ENCODE measurements around the gene DOCK7. TPM values are rescaled to one million over a fixed set of nuclear protein-coding genes. Genes with fewer than 3 reads are reported as not detected.

Gene DOCK7
- total and polyA plus RNA-seq, 2 of the 13 experiments (the other 11 are each of a cell fraction or from before 2014, with no cell fraction given): 45.7 to 67.2 TPM

DNA sequence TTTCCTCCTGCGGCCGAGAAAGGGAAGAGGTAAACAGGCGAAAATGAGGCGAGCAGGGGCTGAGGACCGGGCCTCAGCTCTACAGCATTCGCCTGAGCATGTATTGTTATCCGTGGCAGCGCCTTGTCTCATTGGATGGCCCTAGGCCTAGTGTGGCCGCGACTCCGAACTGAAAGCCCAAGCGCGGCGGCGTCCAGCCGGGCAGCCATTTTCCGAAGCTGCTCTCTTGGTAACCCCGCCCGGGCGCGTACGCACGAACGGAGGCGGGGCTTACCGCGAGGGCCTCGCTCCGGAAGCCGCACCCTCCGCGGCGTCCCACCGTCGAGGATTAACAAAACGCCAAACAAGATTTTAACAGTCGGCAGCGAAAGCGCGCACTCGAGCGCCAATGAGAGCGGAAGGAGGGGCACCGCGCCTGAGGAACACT lies 252.1 kb downstream of the DOCK7 start (continued):
- no peak for TF ChIP-seq CBX2 (IDR thresholded peaks at IDR 0.05; ENCODE audit: low read depth, low read length)
- TF ChIP-seq CBX2 (CRISPR knock-in tag; IDR thresholded peaks at IDR 0.05; ENCODE audit: low read depth): no peak
- no peak for TF ChIP-seq CENPT (CRISPR knock-in tag; IDR thresholded peaks at IDR 0.05; ENCODE audit: low read depth)
- TF ChIP-seq, protein P1, sequence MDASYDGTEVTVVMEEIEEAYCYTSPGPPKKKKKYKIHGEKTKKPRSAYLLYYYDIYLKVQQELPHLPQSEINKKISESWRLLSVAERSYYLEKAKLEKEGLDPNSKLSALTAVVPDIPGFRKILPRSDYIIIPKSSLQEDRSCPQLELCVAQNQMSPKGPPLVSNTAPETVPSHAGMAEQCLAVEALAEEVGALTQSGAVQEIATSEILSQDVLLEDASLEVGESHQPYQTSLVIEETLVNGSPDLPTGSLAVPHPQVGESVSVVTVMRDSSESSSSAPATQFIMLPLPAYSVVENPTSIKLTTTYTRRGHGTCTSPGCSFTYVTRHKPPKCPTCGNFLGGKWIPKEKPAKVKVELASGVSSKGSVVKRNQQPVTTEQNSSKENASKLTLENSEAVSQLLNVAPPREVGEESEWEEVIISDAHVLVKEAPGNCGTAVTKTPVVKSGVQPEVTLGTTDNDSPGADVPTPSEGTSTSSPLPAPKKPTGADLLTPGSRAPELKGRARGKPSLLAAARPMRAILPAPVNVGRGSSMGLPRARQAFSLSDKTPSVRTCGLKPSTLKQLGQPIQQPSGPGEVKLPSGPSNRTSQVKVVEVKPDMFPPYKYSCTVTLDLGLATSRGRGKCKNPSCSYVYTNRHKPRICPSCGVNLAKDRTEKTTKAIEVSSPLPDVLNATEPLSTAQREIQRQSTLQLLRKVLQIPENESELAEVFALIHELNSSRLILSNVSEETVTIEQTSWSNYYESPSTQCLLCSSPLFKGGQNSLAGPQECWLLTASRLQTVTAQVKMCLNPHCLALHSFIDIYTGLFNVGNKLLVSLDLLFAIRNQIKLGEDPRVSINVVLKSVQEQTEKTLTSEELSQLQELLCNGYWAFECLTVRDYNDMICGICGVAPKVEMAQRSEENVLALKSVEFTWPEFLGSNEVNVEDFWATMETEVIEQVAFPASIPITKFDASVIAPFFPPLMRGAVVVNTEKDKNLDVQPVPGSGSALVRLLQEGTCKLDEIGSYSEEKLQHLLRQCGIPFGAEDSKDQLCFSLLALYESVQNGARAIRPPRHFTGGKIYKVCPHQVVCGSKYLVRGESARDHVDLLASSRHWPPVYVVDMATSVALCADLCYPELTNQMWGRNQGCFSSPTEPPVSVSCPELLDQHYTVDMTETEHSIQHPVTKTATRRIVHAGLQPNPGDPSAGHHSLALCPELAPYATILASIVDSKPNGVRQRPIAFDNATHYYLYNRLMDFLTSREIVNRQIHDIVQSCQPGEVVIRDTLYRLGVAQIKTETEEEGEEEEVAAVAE (CRISPR knock-in tag; IDR thresholded peaks at IDR 0.05; ENCODE audit: borderline replicate concordance): no peak; the same call in 1 of the 2 replicates
- TF ChIP-seq ZNF577 (CRISPR knock-in tag; IDR thresholded peaks at IDR 0.05; ENCODE audit: borderline replicate concordance, low read depth): no peak
- TF ChIP-seq KLF16 (CRISPR knock-in tag; IDR thresholded peaks at IDR 0.05): no peak; a peak in 1 of 4 replicates
- no peak for TF ChIP-seq TBX3 (IDR thresholded peaks at IDR 0.05; ENCODE audit: borderline replicate concordance)
- peak; percentile 39; the same call in 1 of the 2 replicates for TF ChIP-seq PPARG (CRISPR knock-in tag; conservative IDR thresholded peaks at IDR 0.05)
- no peak for TF ChIP-seq RBM39 (IDR thresholded peaks at IDR 0.05; ENCODE audit: low read depth, low read length, poor library complexity, severe bottlenecking)
- no peak for TF ChIP-seq RELA (CRISPR knock-in tag; IDR thresholded peaks at IDR 0.05)
- TF ChIP-seq ARNT (IDR thresholded peaks at IDR 0.05): no peak
- TF ChIP-seq, protein P2, sequence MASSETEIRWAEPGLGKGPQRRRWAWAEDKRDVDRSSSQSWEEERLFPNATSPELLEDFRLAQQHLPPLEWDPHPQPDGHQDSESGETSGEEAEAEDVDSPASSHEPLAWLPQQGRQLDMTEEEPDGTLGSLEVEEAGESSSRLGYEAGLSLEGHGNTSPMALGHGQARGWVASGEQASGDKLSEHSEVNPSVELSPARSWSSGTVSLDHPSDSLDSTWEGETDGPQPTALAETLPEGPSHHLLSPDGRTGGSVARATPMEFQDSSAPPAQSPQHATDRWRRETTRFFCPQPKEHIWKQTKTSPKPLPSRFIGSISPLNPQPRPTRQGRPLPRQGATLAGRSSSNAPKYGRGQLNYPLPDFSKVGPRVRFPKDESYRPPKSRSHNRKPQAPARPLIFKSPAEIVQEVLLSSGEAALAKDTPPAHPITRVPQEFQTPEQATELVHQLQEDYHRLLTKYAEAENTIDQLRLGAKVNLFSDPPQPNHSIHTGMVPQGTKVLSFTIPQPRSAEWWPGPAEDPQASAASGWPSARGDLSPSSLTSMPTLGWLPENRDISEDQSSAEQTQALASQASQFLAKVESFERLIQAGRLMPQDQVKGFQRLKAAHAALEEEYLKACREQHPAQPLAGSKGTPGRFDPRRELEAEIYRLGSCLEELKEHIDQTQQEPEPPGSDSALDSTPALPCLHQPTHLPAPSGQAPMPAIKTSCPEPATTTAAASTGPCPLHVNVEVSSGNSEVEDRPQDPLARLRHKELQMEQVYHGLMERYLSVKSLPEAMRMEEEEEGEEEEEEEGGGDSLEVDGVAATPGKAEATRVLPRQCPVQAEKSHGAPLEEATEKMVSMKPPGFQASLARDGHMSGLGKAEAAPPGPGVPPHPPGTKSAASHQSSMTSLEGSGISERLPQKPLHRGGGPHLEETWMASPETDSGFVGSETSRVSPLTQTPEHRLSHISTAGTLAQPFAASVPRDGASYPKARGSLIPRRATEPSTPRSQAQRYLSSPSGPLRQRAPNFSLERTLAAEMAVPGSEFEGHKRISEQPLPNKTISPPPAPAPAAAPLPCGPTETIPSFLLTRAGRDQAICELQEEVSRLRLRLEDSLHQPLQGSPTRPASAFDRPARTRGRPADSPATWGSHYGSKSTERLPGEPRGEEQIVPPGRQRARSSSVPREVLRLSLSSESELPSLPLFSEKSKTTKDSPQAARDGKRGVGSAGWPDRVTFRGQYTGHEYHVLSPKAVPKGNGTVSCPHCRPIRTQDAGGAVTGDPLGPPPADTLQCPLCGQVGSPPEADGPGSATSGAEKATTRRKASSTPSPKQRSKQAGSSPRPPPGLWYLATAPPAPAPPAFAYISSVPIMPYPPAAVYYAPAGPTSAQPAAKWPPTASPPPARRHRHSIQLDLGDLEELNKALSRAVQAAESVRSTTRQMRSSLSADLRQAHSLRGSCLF (CRISPR knock-in tag; IDR thresholded peaks at IDR 0.05; ENCODE audit: borderline replicate concordance): peak; percentile 82; the same call in 1 of the 2 replicates
- 0 out of 2 replicates have a peak, but pooled peaks have one; percentile 66 for TF ChIP-seq CBX5 (CRISPR knock-in tag; IDR thresholded peaks at IDR 0.05; ENCODE audit: borderline replicate concordance)
- TF ChIP-seq ZBTB42 (CRISPR knock-in tag; IDR thresholded peaks at IDR 0.05): no peak
- no peak for TF ChIP-seq GFI1 (CRISPR knock-in tag; IDR thresholded peaks at IDR 0.05; ENCODE audit: borderline replicate concordance)
- TF ChIP-seq, protein P3, sequence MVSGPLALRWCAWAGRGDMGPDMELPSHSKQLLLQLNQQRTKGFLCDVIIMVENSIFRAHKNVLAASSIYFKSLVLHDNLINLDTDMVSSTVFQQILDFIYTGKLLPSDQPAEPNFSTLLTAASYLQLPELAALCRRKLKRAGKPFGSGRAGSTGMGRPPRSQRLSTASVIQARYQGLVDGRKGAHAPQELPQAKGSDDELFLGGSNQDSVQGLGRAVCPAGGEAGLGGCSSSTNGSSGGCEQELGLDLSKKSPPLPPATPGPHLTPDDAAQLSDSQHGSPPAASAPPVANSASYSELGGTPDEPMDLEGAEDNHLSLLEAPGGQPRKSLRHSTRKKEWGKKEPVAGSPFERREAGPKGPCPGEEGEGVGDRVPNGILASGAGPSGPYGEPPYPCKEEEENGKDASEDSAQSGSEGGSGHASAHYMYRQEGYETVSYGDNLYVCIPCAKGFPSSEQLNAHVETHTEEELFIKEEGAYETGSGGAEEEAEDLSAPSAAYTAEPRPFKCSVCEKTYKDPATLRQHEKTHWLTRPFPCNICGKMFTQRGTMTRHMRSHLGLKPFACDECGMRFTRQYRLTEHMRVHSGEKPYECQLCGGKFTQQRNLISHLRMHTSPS (CRISPR knock-in tag; IDR thresholded peaks at IDR 0.05; ENCODE audit: low read depth): 0 out of 2 replicates have a peak, but pooled peaks have one; percentile 24
- no peak for TF ChIP-seq REPIN1 (CRISPR knock-in tag; IDR thresholded peaks at IDR 0.05; ENCODE audit: borderline replicate concordance, low read depth)
- TF ChIP-seq YEATS2 (CRISPR knock-in tag; IDR thresholded peaks at IDR 0.05; ENCODE audit: borderline replicate concordance): no peak; the same call in 1 of the 2 replicates
- no peak for TF ChIP-seq SNRNP70 (IDR thresholded peaks at IDR 0.05; ENCODE audit: low read depth, low read length)
- no peak for TF ChIP-seq ZNF329 (CRISPR knock-in tag; IDR thresholded peaks at IDR 0.05; ENCODE audit: low read depth)

All from HepG2 (cell line).